Measurements from ENCODE around the gene RUSC1.
"Not testable (repeated sequence)": the region's sequence is repeated elsewhere in the genome, so short reads cannot be mapped to it uniquely, and the experiment has no call there.

Gene RUSC1

GRCh38 chr1:155324717-155325602 lies 4.3 kb downstream of the RUSC1 start:
- peak; percentile 76 for DNase-seq

- DNase-seq = no peak
These were observed 4.9 kb downstream of the RUSC1 start for GRCh38 chr1:155325603-155325893.

DNA sequence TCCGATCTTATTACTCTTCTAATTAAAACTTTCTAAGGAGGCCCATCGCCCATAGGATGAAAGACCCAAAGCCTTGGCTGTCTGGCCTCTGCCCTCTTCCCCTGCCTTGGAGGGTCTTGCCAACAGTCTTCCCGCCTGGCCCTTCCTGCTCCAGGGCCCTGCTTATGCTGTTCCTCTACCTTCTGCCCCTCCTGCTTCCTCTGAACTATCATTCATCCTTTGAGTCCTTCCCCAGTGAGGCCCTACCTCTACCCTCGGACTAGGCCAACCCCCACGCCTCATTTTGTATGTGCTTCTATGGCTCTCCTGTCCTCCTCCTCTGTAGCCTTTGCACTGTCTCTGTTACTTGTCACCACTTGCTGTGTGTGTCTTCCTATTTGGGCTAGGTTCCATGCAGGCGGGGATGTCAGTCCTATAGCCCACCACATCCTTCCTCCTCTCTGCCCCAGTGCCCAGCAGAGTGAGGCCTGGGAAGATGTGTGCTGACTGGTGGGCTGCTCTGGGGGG lies 5.4 kb downstream of the RUSC1 start:
- no peak for DNase-seq

DNA sequence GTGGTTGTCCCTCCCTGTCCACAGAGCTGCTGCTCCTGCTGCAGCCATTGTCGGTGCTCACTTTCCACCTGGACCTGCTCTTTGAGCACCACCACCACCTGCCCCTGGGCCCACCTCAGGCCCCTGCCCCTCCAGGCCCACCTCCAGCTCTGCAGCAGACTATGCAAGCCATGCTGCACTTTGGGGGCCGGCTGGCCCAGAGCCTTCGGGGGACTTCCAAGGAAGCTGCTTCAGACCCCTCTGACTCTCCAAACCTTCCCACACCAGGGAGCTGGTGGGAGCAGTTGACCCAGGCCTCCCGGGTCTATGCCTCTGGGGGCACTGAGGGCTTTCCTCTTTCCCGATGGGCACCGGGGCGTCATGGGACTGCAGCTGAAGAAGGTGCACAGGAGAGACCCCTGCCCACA lies 5.9 kb downstream of the RUSC1 start:
- DNase-seq = no peak

GRCh38 chr1:155327981-155328380 lies 7.3 kb downstream of the RUSC1 start:
- no peak for DNase-seq

DNA sequence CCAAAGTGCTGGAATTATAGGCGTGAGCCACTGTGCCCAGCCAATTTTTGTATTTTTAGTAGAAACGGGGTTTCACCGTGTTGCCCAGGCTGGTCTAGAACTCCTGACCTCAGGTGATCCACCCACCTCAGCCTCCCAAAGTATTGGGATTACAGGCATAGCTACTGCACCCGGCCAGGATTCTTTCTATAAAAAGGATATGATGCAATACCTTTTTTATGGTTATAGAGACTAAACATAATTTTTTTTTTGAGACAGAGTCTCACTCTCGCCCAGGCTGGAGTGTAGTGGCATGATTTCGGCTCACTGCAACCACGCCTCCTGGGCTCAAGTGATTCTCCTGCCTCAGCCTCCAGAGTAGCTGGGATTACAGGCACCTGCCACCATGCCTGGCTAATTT lies 8.2 kb downstream of the RUSC1 start:
- not testable (repeated sequence) for DNase-seq

DNA sequence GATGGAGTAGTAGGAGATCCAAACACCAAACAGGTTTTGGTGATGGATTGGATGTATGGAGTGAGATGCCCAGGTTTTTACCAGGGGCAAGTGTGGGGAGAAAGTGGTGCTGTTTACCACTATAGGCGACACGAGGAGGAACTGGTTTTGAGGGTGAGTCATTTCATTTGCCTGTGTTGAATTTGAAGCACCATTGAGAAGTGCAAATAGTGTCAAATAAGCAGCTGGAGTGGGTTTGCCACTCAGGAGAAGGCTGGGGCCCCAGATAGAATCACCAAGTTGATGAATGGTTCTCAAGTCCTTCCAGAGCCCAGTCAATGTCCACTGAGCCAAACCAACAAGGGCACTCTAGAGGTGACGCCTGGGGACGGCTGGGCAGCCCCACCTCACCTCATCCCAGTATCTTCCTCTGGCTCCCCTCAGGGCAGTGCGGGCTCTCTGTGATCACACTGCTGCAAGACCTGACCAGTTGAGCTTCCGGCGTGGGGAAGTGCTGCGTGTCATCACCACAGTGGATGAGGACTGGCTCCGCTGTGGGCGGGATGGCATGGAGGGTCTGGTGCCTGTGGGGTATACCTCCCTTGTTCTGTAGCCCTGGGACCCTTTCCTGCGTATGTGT lies 9.4 kb downstream of the RUSC1 start:
- peak; percentile 66 for DNase-seq

GRCh38 chr1:155334962-155335361 lies 14.3 kb downstream of the RUSC1 start:
- no peak for DNase-seq

GRCh38 chr1:155339515-155340097 lies 18.9 kb downstream of the RUSC1 start:
- DNase-seq = no peak

- no peak for DNase-seq
These were observed 22.1 kb downstream of the RUSC1 start for GRCh38 chr1:155342842-155343241.

GRCh38 chr1:155352631-155353030 lies 31.9 kb downstream of the RUSC1 start:
- no peak for DNase-seq

DNA sequence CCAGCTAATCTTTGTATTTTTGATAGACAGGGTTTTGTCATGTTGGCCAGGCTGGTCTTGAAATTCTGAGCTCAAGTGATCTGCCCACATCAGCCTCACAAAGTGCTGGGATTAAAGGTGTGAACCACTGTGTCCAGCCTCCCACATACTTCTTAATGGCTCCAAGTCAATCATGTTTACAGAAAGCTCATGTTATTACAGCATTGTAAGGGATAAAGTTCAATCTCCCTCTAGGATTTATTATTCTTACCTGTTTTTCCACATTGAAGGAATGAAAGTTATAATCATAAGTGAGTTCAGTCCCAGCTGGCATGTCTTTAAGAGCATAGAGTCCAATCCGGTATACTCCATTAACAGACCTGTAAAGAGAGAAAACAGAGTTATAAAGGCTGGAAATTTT lies 39.4 kb downstream of the RUSC1 start:
- DNase-seq = no peak

DNA sequence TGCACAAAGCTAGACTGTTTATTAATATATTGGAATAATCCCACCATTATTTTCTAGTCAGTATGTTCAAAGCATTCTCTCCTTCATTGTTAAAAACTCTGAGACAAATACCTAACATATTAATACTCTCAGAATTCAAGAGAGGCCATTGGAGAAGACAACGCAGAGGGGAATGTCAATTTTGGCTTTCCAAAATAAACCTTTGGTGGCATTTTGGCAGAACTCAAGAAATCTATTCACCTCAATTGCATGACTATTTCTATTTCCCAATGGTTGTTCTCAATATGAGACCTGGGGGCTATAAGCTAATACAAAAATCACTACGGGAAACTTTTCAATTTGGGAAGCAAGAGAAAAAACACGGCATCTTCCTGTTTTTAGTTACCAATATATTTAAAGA lies 58.5 kb downstream of the RUSC1 start:
- no peak for DNase-seq

- no peak for DNase-seq
These were observed 59.0 kb downstream of the RUSC1 start for GRCh38 chr1:155379631-155380090.

All from NCI-H510A (cell line).